Immature natural killer cell (primary cell): ENCODE results near the gene E2F8. TPM values are rescaled to one million over a fixed set of nuclear protein-coding genes. Genes with fewer than 3 reads are reported as not detected.

Source experiments
- DNase-seq, 3 donors: peaks; one replicate each; pipeline ENCODE4 v3.0.0; 2022; ENCODE audit warnings: mixed read lengths in 1 of 3
- H3K27ac Mint-ChIP-seq, 6 donors: one replicate each; pipeline ENCODE4 v1.8.0; 2020; ENCODE audit warnings: mixed read lengths in 6 of 6, mild to moderate bottlenecking in 5 of 6, inconsistent platforms in 4 of 6, moderate library complexity in 3 of 6
- H3K27me3 Mint-ChIP-seq, 3 donors: one replicate each; pipeline ENCODE4 v1.8.0; 2020 to 2021; ENCODE audit warnings: low read depth in 3 of 3, mild to moderate bottlenecking in 3 of 3, mixed read lengths in 3 of 3, moderate library complexity in 3 of 3, inconsistent platforms in 1 of 3
- H3K36me3 Mint-ChIP-seq, 3 donors: one replicate each; pipeline ENCODE4 v1.8.0; 2020; ENCODE audit warnings: mixed read lengths in 3 of 3, inconsistent platforms in 2 of 3, mild to moderate bottlenecking in 2 of 3
- H3K4me1 Mint-ChIP-seq, 2 donors: one replicate each; pipeline ENCODE4 v1.8.0; 2020; ENCODE audit warnings: inconsistent platforms in 2 of 2, mild to moderate bottlenecking in 2 of 2, mixed read lengths in 2 of 2, moderate library complexity in 1 of 2
- H3K4me3 Mint-ChIP-seq, 5 donors: one replicate each; pipeline ENCODE4 v1.8.0; 2020; ENCODE audit warnings: mild to moderate bottlenecking in 5 of 5, mixed read lengths in 5 of 5, inconsistent platforms in 3 of 5, moderate library complexity in 3 of 5
- H3K9me3 Mint-ChIP-seq, 6 donors: one replicate each; pipeline ENCODE4 v1.8.0; 2020; ENCODE audit warnings: mild to moderate bottlenecking in 6 of 6, mixed read lengths in 6 of 6, inconsistent platforms in 4 of 6, moderate library complexity in 3 of 6
- polyA plus RNA-seq, 3 donors: library from polyadenylated mRNA; unstranded; fragments of 300-500 nt; fragmentation: Illumina TruSeq; gene quantifications; one replicate each; pipeline ENCODE4 v1.2.3, GENCODE V29; 2021

E2F8 gene
- polyA plus RNA-seq, 3 donors from 2014 or later = 0.17 TPM; not detected in 2

- H3K4me3 Mint-ChIP-seq = no peak overlapping the region
- no peak overlapping the region for H3K27ac Mint-ChIP-seq
- no peaks in the 10 kb centered on the region for H3K9me3 Mint-ChIP-seq
- peaks cover 0 to 2% (median 0%) of the 10 kb centered on the region in 3 donors for H3K27me3 Mint-ChIP-seq
- peaks cover 0 to 7% (median 7%) of the 10 kb centered on the region in 3 donors for H3K36me3 Mint-ChIP-seq
- no peaks in the 10 kb centered on the region for H3K4me1 Mint-ChIP-seq
- DNase-seq = no peak
Observed at GRCh38 chr11:19225581-19225980, 15.2 kb downstream of the E2F8 start.

- no peak overlapping the region for H3K27ac Mint-ChIP-seq
- H3K27me3 Mint-ChIP-seq = peaks cover 0 to 2% (median 0%) of the 10 kb centered on the region in 3 donors
- no peak for DNase-seq
- H3K9me3 Mint-ChIP-seq = no peaks in the 10 kb centered on the region
- no peak overlapping the region for H3K4me3 Mint-ChIP-seq
- H3K36me3 Mint-ChIP-seq = peaks cover 0 to 7% (median 7%) of the 10 kb centered on the region in 3 donors
- H3K4me1 Mint-ChIP-seq = no peaks in the 10 kb centered on the region
Observed at GRCh38 chr11:19225123-19225522, 15.6 kb downstream of the E2F8 start.

- H3K27me3 Mint-ChIP-seq = peaks cover 0 to 7% (median 2%) of the 10 kb centered on the region in 3 donors
- H3K9me3 Mint-ChIP-seq = no peaks in the 10 kb centered on the region
- no peak overlapping the region for H3K27ac Mint-ChIP-seq
- DNase-seq = no peak
- peaks cover 0 to 7% (median 7%) of the 10 kb centered on the region in 3 donors for H3K36me3 Mint-ChIP-seq
- H3K4me3 Mint-ChIP-seq = no peak overlapping the region
- H3K4me1 Mint-ChIP-seq = no peaks in the 10 kb centered on the region
Observed at GRCh38 chr11:19220903-19221724, 19.6 kb downstream of the E2F8 start.

- peaks cover 3 to 13% (median 8%) of the 10 kb centered on the region in 3 donors for H3K27me3 Mint-ChIP-seq
Observed at GRCh38 chr11:19218786-19219460, 21.8 kb downstream of the E2F8 start.

GRCh38 chr11:19218216-19218615, 22.5 kb downstream of the E2F8 start:
- Mint-ChIP-seq H3K27me3 (peaks cover 4 to 13% (median 11%) of the 10 kb centered on the region in 3 donors), H3K9me3 (no peaks in the 10 kb centered on the region), H3K4me1 (no peaks in the 10 kb centered on the region), H3K36me3 (peaks cover 0 to 3% (median 0%) of the 10 kb centered on the region in 3 donors), H3K4me3 (no peak overlapping the region), H3K27ac (no peak overlapping the region)
- no peak for DNase-seq

More at GRCh38 chr11:19218786-19219460, 21.8 kb downstream of the E2F8 start:
- Mint-ChIP-seq H3K4me1 (no peaks in the 10 kb centered on the region), H3K9me3 (no peaks in the 10 kb centered on the region), H3K27ac (no peak overlapping the region), H3K4me3 (no peak overlapping the region), H3K36me3 (peaks cover 0 to 3% (median 0%) of the 10 kb centered on the region in 3 donors)
- DNase-seq = no peak

GRCh38 chr11:19216709-19217374, 23.9 kb downstream of the E2F8 start:
- no peak for DNase-seq
- Mint-ChIP-seq H3K4me1 (no peaks in the 10 kb centered on the region), H3K4me3 (no peak overlapping the region), H3K9me3 (no peaks in the 10 kb centered on the region), H3K27ac (no peak overlapping the region), H3K27me3 (peaks cover 5 to 14% (median 13%) of the 10 kb centered on the region in 3 donors), H3K36me3 (no peaks in the 10 kb centered on the region)

GRCh38 chr11:19216021-19216420, 24.7 kb downstream of the E2F8 start:
- Mint-ChIP-seq H3K4me3 (no peak overlapping the region), H3K27me3 (peaks cover 5 to 14% (median 13%) of the 10 kb centered on the region in 3 donors), H3K36me3 (no peaks in the 10 kb centered on the region), H3K9me3 (no peaks in the 10 kb centered on the region), H3K27ac (no peak overlapping the region), H3K4me1 (no peaks in the 10 kb centered on the region)
- DNase-seq = no peak

- peaks cover 5 to 9% (median 7%) of the 10 kb centered on the region in 3 donors for H3K27me3 Mint-ChIP-seq
- H3K27ac Mint-ChIP-seq = peak overlapping the region in 1 of 6 donors; percentile 0
- no peaks in the 10 kb centered on the region for H3K4me1 Mint-ChIP-seq
- no peak overlapping the region for H3K4me3 Mint-ChIP-seq
- H3K9me3 Mint-ChIP-seq = no peaks in the 10 kb centered on the region
- H3K36me3 Mint-ChIP-seq = no peaks in the 10 kb centered on the region
- DNase-seq = no peak
Observed at GRCh38 chr11:19209617-19210370, 31.0 kb downstream of the E2F8 start.

GRCh38 chr11:19208959-19209546, 31.7 kb downstream of the E2F8 start:
- Mint-ChIP-seq H3K4me3 (no peak overlapping the region), H3K27ac (no peak overlapping the region), H3K36me3 (no peaks in the 10 kb centered on the region), H3K4me1 (no peaks in the 10 kb centered on the region), H3K27me3 (peaks cover 2 to 6% (median 4%) of the 10 kb centered on the region in 3 donors), H3K9me3 (no peaks in the 10 kb centered on the region)
- DNase-seq = no peak

- Mint-ChIP-seq H3K27me3 (peaks cover 2 to 3% (median 2%) of the 10 kb centered on the region in 3 donors), H3K4me3 (no peak overlapping the region), H3K36me3 (peaks cover 0 to under 1% (median 0%) of the 10 kb centered on the region in 3 donors), H3K27ac (no peak overlapping the region), H3K4me1 (no peaks in the 10 kb centered on the region), H3K9me3 (no peaks in the 10 kb centered on the region)
- DNase-seq = no peak
Observed at GRCh38 chr11:19208181-19208580, 32.6 kb downstream of the E2F8 start.

- Mint-ChIP-seq H3K4me3 (no peak overlapping the region), H3K4me1 (no peaks in the 10 kb centered on the region), H3K9me3 (no peaks in the 10 kb centered on the region), H3K27me3 (peaks cover 0 to 5% (median 2%) of the 10 kb centered on the region in 3 donors), H3K36me3 (peaks cover 0 to 3% (median 0%) of the 10 kb centered on the region in 3 donors), H3K27ac (no peak overlapping the region)
- DNase-seq = no peak
Observed at GRCh38 chr11:19204836-19205235, 35.9 kb downstream of the E2F8 start.

- Mint-ChIP-seq H3K36me3 (peaks cover 0 to 3% (median 0%) of the 10 kb centered on the region in 3 donors), H3K9me3 (no peaks in the 10 kb centered on the region), H3K4me3 (no peak within 1 kb of the TSS), H3K4me1 (no peaks in the 10 kb centered on the region), H3K27ac (no peak within 1 kb of the TSS), H3K27me3 (peaks cover 0 to 4% (median 2%) of the 10 kb centered on the region in 3 donors)
- DNase-seq = no peak
Observed at GRCh38 chr11:19201737-19202605, 38.8 kb downstream of the E2F8 start, which contains the start of gene CSRP3. CSRP3 (minus strand) TSS chr11:19201983; CDS start chr11:19192448, 9,535 bp downstream.
